ENCODE data around the gene ARFRP1. TPM values are rescaled to one million over a fixed set of nuclear protein-coding genes. Genes with fewer than 3 reads are reported as not detected.

The ARFRP1 gene
- total and polyA plus RNA-seq, 2 of the 13 experiments (the other 11 are each of a cell fraction or from before 2014, with no cell fraction given): 32.0 to 51.1 TPM

- TF ChIP-seq PAXIP1 (CRISPR knock-in tag; conservative IDR thresholded peaks at IDR 0.05) (no peak), DNMT3B (CRISPR knock-in tag; conservative IDR thresholded peaks at IDR 0.05) (no peak), DPF2 (CRISPR knock-in tag; IDR thresholded peaks at IDR 0.05; ENCODE audit: borderline replicate concordance, low read depth) (no peak), KMT2B (CRISPR knock-in tag; IDR thresholded peaks at IDR 0.05) (no peak), ZNF407 (CRISPR knock-in tag; IDR thresholded peaks at IDR 0.05; ENCODE audit: not compliant biosample characterization) (peak; percentile 31), THYN1 (CRISPR knock-in tag; IDR thresholded peaks at IDR 0.05; ENCODE audit: borderline replicate concordance, low read depth) (no peak), MIXL1 (CRISPR knock-in tag; IDR thresholded peaks at IDR 0.05) (no peak), SRSF9 (IDR thresholded peaks at IDR 0.05; ENCODE audit: borderline replicate concordance, insufficient read depth, low read depth, low read length, poor library complexity, severe bottlenecking) (no peak), THRA (CRISPR knock-in tag; IDR thresholded peaks at IDR 0.05; ENCODE audit: borderline replicate concordance) (no peak; the same call in 1 of the 2 replicates), RBM22 (optimal IDR thresholded peaks at IDR 0.05; ENCODE audit: low read length) (peak; percentile 82), RFX1 (IDR thresholded peaks at IDR 0.05) (no peak), ZBTB49 (CRISPR knock-in tag; IDR thresholded peaks at IDR 0.05; ENCODE audit: borderline replicate concordance) (0 out of 2 replicates have a peak, but pooled peaks have one; percentile 37)
These were observed 37.6 kb upstream of the ARFRP1 start (continued) for GRCh38 chr20:63745424-63745805.
